Activated naive CD8-positive, alpha-beta T cell treated with anti-CD3 and anti-CD28 coated beads for 36 hours (primary cell): Measurements from ENCODE around the gene PPY. TPM values are rescaled to one million over a fixed set of nuclear protein-coding genes. Genes with fewer than 3 reads are reported as not detected.

Source experiments
- DNase-seq: peaks from one replicate; pipeline ENCODE4 v3.0.0; 2021
- H3K27ac Mint-ChIP-seq: one replicate; pipeline ENCODE4 v1.8.0; 2022; ENCODE audit warnings: mild to moderate bottlenecking, moderate library complexity, mixed read lengths
- H3K27me3 Mint-ChIP-seq: one replicate; pipeline ENCODE4 v1.8.0; 2022; ENCODE audit warnings: mild to moderate bottlenecking, mixed read lengths
- H3K36me3 Mint-ChIP-seq: one replicate; pipeline ENCODE4 v1.8.0; 2021; ENCODE audit warnings: mild to moderate bottlenecking, mixed read lengths
- H3K4me1 Mint-ChIP-seq: one replicate; pipeline ENCODE4 v1.8.0; 2021; ENCODE audit warnings: mixed read lengths
- H3K4me3 Mint-ChIP-seq: one replicate; pipeline ENCODE4 v1.8.0; 2022; ENCODE audit warnings: mild to moderate bottlenecking, moderate library complexity, mixed read lengths
- H3K9me3 Mint-ChIP-seq: one replicate; pipeline ENCODE4 v1.8.0; 2022; ENCODE audit warnings: mixed read lengths
- total RNA-seq, 2 experiments: library from RNA; stranded (reverse); gene quantifications; one replicate each; pipeline ENCODE4 v1.2.3, GENCODE V29; 2021

The PPY gene
- total RNA-seq, result not detected

- no peaks in the 10 kb centered on the region for H3K36me3 Mint-ChIP-seq
- no peak within 1 kb of the TSS for H3K4me3 Mint-ChIP-seq
- DNase-seq, result no peak
- no peaks in the 10 kb centered on the region for H3K9me3 Mint-ChIP-seq
- H3K27ac Mint-ChIP-seq, result no peak within 1 kb of the TSS
- peaks cover 3% of the 10 kb centered on the region for H3K27me3 Mint-ChIP-seq
- peaks cover 7% of the 10 kb centered on the region for H3K4me1 Mint-ChIP-seq
These were observed at the start of gene PPY for GRCh38 chr17:43942051-43942685. PPY (minus strand) TSS chr17:43942476; CDS start chr17:43941654, 822 bp downstream.

- peaks cover 33% of the 10 kb centered on the region for H3K27me3 Mint-ChIP-seq
- H3K4me3 Mint-ChIP-seq, result no peak overlapping the region
- H3K4me1 Mint-ChIP-seq, result no peaks in the 10 kb centered on the region
- H3K36me3 Mint-ChIP-seq, result no peaks in the 10 kb centered on the region
- no peaks in the 10 kb centered on the region for H3K9me3 Mint-ChIP-seq
- H3K27ac Mint-ChIP-seq, result no peak overlapping the region
- no peak for DNase-seq
These were observed 46.0 kb upstream of the PPY start for GRCh38 chr17:43988301-43988700.

GRCh38 chr17:43987131-43988021 is 45.1 kb upstream of the PPY start:
- H3K4me3 Mint-ChIP-seq, result no peak overlapping the region
- H3K36me3 Mint-ChIP-seq, result no peaks in the 10 kb centered on the region
- H3K9me3 Mint-ChIP-seq, result no peaks in the 10 kb centered on the region
- H3K27ac Mint-ChIP-seq, result no peak overlapping the region
- no peak for DNase-seq
- no peaks in the 10 kb centered on the region for H3K4me1 Mint-ChIP-seq
- peaks cover 42% of the 10 kb centered on the region for H3K27me3 Mint-ChIP-seq

DNA sequence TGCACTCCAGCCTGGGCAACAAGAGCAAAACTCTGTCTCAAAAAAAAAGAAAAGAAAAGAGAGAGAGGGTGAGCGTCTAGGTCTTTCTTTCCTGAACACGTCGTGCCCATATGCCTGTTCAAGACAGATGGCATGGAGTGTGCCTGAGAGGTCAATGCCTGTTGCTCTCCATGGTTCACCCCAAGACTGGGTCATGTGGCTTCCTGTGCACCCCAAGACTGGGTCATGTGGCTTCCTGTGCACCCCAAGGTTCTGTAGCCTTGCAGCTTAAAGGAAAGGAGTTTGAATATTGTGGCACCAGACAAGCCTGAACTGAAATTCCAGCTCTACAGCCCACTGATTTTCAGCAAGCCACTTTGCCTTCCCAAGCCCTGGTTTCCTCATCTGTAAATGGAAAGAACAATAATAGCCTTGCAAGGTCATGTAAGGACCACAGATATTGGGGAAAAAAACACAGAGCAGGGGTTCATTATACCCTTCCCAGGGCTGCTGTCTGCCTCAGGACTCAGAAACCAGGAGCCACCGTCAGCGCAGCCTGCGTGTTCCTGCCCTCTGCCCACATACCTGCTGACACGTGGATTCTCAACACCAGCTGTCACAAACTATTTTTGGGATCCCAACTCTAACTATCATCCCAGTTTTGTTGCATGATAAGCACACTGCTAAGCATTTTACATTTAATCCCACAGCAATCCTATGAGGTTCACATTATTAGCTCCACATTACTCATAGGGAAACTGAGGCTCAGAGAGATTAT is 44.1 kb upstream of the PPY start:
- Mint-ChIP-seq H3K27ac (no peak overlapping the region), H3K4me3 (no peak overlapping the region), H3K9me3 (no peaks in the 10 kb centered on the region), H3K4me1 (no peaks in the 10 kb centered on the region), H3K27me3 (peaks cover 52% of the 10 kb centered on the region), H3K36me3 (no peaks in the 10 kb centered on the region)
- no peak for DNase-seq

- Mint-ChIP-seq H3K9me3 (no peaks in the 10 kb centered on the region), H3K4me3 (no peak overlapping the region), H3K27me3 (peaks cover 54% of the 10 kb centered on the region), H3K27ac (no peak overlapping the region), H3K36me3 (no peaks in the 10 kb centered on the region), H3K4me1 (no peaks in the 10 kb centered on the region)
- no peak for DNase-seq
These were observed 42.2 kb upstream of the PPY start for GRCh38 chr17:43984521-43984920.

GRCh38 chr17:43983515-43984411 is 41.5 kb upstream of the PPY start:
- H3K4me3 Mint-ChIP-seq, result peak overlapping the region; percentile 67
- H3K9me3 Mint-ChIP-seq, result no peaks in the 10 kb centered on the region
- H3K4me1 Mint-ChIP-seq, result no peaks in the 10 kb centered on the region
- no peaks in the 10 kb centered on the region for H3K36me3 Mint-ChIP-seq
- DNase-seq, result peak; percentile 23
- H3K27me3 Mint-ChIP-seq, result peaks cover 54% of the 10 kb centered on the region
- H3K27ac Mint-ChIP-seq, result no peak overlapping the region

DNA sequence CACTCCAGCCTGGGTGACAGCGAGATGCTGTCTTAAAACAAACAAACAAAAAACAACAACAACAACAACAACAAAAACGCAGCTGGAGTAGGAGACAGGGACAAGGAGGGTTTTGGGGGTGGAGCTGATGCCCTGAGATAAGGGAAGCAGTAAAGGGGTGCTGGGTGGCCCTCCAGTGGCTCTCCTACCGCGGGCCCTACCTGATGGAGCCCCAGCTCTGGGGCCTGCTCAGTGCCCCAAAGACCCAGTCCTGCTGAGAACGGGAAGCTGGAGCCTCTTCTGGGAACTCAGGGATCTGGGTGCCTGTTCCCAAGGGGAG is 40.9 kb upstream of the PPY start:
- no peaks in the 10 kb centered on the region for H3K36me3 Mint-ChIP-seq
- no peaks in the 10 kb centered on the region for H3K4me1 Mint-ChIP-seq
- no peak overlapping the region for H3K27ac Mint-ChIP-seq
- H3K4me3 Mint-ChIP-seq, result peak overlapping the region; percentile 67
- peaks cover 54% of the 10 kb centered on the region for H3K27me3 Mint-ChIP-seq
- no peaks in the 10 kb centered on the region for H3K9me3 Mint-ChIP-seq
- no peak for DNase-seq

DNA sequence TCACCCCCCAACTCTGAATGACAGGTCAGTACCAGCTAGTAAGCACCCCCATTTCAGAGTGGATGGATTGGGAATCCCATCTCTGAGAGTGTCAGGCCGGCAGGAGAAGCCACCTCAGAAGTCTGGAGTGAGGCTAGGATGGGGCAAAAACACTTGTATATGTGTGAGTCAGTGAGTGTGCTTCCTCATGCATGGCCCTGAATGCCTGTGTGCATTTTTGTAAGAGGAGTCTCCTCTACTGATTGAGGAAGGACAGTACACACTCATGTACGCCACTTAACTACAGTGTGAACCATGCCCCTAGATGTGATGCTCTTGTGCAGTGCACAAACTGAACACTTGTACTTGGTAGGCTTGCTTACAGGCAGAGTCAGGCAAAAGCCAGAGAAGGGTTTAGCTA is 39.9 kb upstream of the PPY start:
- Mint-ChIP-seq H3K9me3 (no peaks in the 10 kb centered on the region), H3K27ac (no peak overlapping the region), H3K36me3 (no peaks in the 10 kb centered on the region), H3K4me1 (no peaks in the 10 kb centered on the region), H3K27me3 (peaks cover 55% of the 10 kb centered on the region), H3K4me3 (no peak overlapping the region)
- no peak for DNase-seq

DNA sequence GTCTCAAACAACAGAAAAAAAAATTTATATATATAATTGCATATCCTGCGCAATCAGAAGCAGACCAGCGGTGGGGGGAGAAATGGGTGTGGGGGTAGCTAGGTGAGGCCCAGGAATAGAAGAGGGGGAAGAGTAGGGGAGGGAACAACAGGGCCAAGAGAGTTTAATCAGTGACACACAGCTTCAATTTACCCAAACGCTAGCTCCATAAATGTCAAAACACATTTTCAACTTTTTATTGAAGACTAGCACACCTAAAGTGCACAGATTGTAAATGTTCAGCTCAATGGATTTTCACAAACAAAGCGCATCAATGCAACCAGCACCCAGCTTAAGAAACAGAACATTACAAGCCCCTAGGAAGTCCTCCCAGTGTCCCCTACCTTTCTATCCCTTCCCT is 37.4 kb upstream of the PPY start:
- no peak for DNase-seq
- Mint-ChIP-seq H3K36me3 (no peaks in the 10 kb centered on the region), H3K27ac (no peak overlapping the region), H3K4me3 (no peak overlapping the region), H3K4me1 (no peaks in the 10 kb centered on the region), H3K27me3 (peaks cover 43% of the 10 kb centered on the region), H3K9me3 (no peaks in the 10 kb centered on the region)

DNA sequence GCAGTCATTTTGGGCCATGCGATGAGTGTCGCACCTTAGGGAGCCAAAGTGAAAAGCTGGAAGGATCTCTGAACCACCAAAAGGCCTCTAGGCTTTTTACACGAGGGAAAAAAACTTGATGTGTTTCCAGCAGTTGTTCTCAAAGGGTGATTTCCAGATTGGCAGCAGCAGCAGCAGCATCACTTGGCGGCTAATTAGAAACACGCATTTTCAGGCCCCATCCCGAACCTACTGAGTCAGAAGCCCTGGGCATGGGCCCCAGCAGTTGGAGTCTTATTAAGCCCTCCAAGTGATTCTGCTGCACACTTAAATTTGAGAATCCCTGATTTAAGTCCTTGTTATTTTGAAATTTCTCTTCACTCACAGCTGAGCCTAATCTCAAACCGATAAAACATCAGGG is 36.7 kb upstream of the PPY start:
- no peak overlapping the region for H3K27ac Mint-ChIP-seq
- H3K27me3 Mint-ChIP-seq, result peaks cover 43% of the 10 kb centered on the region
- no peak for DNase-seq
- H3K9me3 Mint-ChIP-seq, result no peaks in the 10 kb centered on the region
- no peaks in the 10 kb centered on the region for H3K36me3 Mint-ChIP-seq
- no peak overlapping the region for H3K4me3 Mint-ChIP-seq
- H3K4me1 Mint-ChIP-seq, result no peaks in the 10 kb centered on the region

- Mint-ChIP-seq H3K4me1 (no peaks in the 10 kb centered on the region), H3K4me3 (no peak overlapping the region), H3K9me3 (no peaks in the 10 kb centered on the region)
These were observed 35.8 kb upstream of the PPY start for GRCh38 chr17:43978078-43978477.

GRCh38 chr17:43976963-43977837 is 34.9 kb upstream of the PPY start:
- DNase-seq, result no peak
- no peaks in the 10 kb centered on the region for H3K4me1 Mint-ChIP-seq
- no peaks in the 10 kb centered on the region for H3K9me3 Mint-ChIP-seq
- H3K27me3 Mint-ChIP-seq, result peaks cover 30% of the 10 kb centered on the region
- no peak overlapping the region for H3K27ac Mint-ChIP-seq
- H3K36me3 Mint-ChIP-seq, result no peaks in the 10 kb centered on the region
- no peak overlapping the region for H3K4me3 Mint-ChIP-seq

More at GRCh38 chr17:43978078-43978477, 35.8 kb upstream of the PPY start:
- H3K27me3 Mint-ChIP-seq, result peaks cover 39% of the 10 kb centered on the region
- H3K27ac Mint-ChIP-seq, result no peak overlapping the region
- DNase-seq, result no peak
- H3K36me3 Mint-ChIP-seq, result no peaks in the 10 kb centered on the region

- no peak overlapping the region for H3K4me3 Mint-ChIP-seq
- H3K9me3 Mint-ChIP-seq, result no peaks in the 10 kb centered on the region
- H3K27ac Mint-ChIP-seq, result no peak overlapping the region
- H3K36me3 Mint-ChIP-seq, result no peaks in the 10 kb centered on the region
- H3K4me1 Mint-ChIP-seq, result no peaks in the 10 kb centered on the region
- DNase-seq, result no peak
- peaks cover 23% of the 10 kb centered on the region for H3K27me3 Mint-ChIP-seq
These were observed 33.6 kb upstream of the PPY start for GRCh38 chr17:43975898-43976297.
